HG03095 (cell line): ENCODE data around the gene ZBTB20.
A peak's percentile ranks its signal among the peaks of the same experiment; 100 is the strongest.
"Not testable (repeated sequence)": the region's sequence is repeated elsewhere in the genome, so short reads cannot be mapped to it uniquely, and the experiment has no call there.

Experiments used
- ATAC-seq: cut with Tn5 transposase; IDR thresholded peaks from one replicate; pipeline ENCODE4 v1.9.1; 2021; ENCODE audit warnings: moderate library complexity; ENCODE audit not compliant: unreplicated experiment

Gene ZBTB20

GRCh38 chr3:115146418-115147328 is at the start of gene ZBTB20:
Gene ZBTB20 (minus strand): TSS chr3:115147288.
- ATAC-seq = peak; percentile 28

- ATAC-seq = no peak
Observed at GRCh38 chr3:115194476-115194875, 47.4 kb upstream of the ZBTB20 start.

- no peak for ATAC-seq
Observed at GRCh38 chr3:115190747-115191146, 43.7 kb upstream of the ZBTB20 start.

- ATAC-seq = peak; percentile 100
Observed at GRCh38 chr3:115187149-115187757, 40.2 kb upstream of the ZBTB20 start.

GRCh38 chr3:115186351-115187148 is 39.5 kb upstream of the ZBTB20 start:
- peak; percentile 31 for ATAC-seq

GRCh38 chr3:115184859-115185572 is 37.9 kb upstream of the ZBTB20 start:
- ATAC-seq = not testable (repeated sequence)

GRCh38 chr3:115178930-115179329 is 31.8 kb upstream of the ZBTB20 start:
- not testable (repeated sequence) for ATAC-seq

- no peak for ATAC-seq
Observed at GRCh38 chr3:115169808-115170207, 22.7 kb upstream of the ZBTB20 start.

GRCh38 chr3:115165701-115166100 is 18.6 kb upstream of the ZBTB20 start:
- ATAC-seq = no peak

GRCh38 chr3:115165266-115165665 is 18.2 kb upstream of the ZBTB20 start:
- ATAC-seq = no peak

GRCh38 chr3:115164374-115165221 is 17.5 kb upstream of the ZBTB20 start:
- ATAC-seq = no peak

GRCh38 chr3:115162759-115163158 is 15.7 kb upstream of the ZBTB20 start:
- ATAC-seq = no peak

GRCh38 chr3:115161866-115162265 is 14.8 kb upstream of the ZBTB20 start:
- no peak for ATAC-seq

- no peak for ATAC-seq
Observed at GRCh38 chr3:115161168-115161834, 14.2 kb upstream of the ZBTB20 start.

GRCh38 chr3:115160295-115160694 is 13.2 kb upstream of the ZBTB20 start:
- ATAC-seq = peak; percentile 100

- ATAC-seq = no peak
Observed at GRCh38 chr3:115156046-115156654, 9.1 kb upstream of the ZBTB20 start.

GRCh38 chr3:115154611-115155010 is 7.5 kb upstream of the ZBTB20 start:
- no peak for ATAC-seq

GRCh38 chr3:115151921-115152320 is 4.8 kb upstream of the ZBTB20 start:
- no peak for ATAC-seq
